Adipocyte (in vitro differentiated cells): ENCODE results near the gene RUNX1.
A peak's percentile ranks its signal among the peaks of the same experiment; 100 is the strongest.

Experiments
- DNase-seq: peaks from one replicate; pipeline ENCODE4 v3.0.0-alpha.2; 2015; ENCODE audit warnings: low read depth
- H3K27me3 ChIP-seq: replicated peaks from 2 replicates; pipeline ENCODE4 v1.7.0; 2013; ENCODE audit warnings: mild to moderate bottlenecking, low read length, moderate library complexity; ENCODE audit not compliant: control insufficient read depth, insufficient read depth
- H3K36me3 ChIP-seq: 2 replicates; pipeline ENCODE4 v1.7.0; 2013; ENCODE audit warnings: low read length, mild to moderate bottlenecking, moderate library complexity; ENCODE audit not compliant: control insufficient read depth, insufficient read depth, severe bottlenecking
- H3K4me1 ChIP-seq: 2 replicates; pipeline ENCODE4 v1.7.0; 2013; ENCODE audit warnings: mild to moderate bottlenecking, low read length, moderate library complexity; ENCODE audit not compliant: control insufficient read depth, insufficient read depth
- H3K4me3 ChIP-seq: 2 replicates; pipeline ENCODE4 v1.7.0; 2013; ENCODE audit warnings: mild to moderate bottlenecking, low read length, moderate library complexity
- H3K9ac ChIP-seq: 2 replicates; pipeline ENCODE4 v1.7.0; 2013; ENCODE audit warnings: mild to moderate bottlenecking, low read length, moderate library complexity
- H3K9me3 ChIP-seq: 2 replicates; pipeline ENCODE4 v1.7.0; 2013; ENCODE audit warnings: mild to moderate bottlenecking, low read length, moderate library complexity; ENCODE audit not compliant: control insufficient read depth

The RUNX1 gene

GRCh38 chr21:34779860-34780259 is 269.2 kb downstream of the RUNX1 start:
- Histone ChIP-seq H3K4me1 (no peaks in the 10 kb centered on the region), H3K9me3 (no peaks in the 10 kb centered on the region), H3K36me3 (no peaks in the 10 kb centered on the region), H3K4me3 (no peak overlapping the region), H3K9ac (no peak overlapping the region), H3K27me3 (no peaks in the 10 kb centered on the region)
- DNase-seq: no peak

- H3K4me3 ChIP-seq: no peak overlapping the region
- H3K9me3 ChIP-seq: no peaks in the 10 kb centered on the region
- no peak for DNase-seq
- no peak overlapping the region for H3K9ac ChIP-seq
- no peaks in the 10 kb centered on the region for H3K36me3 ChIP-seq
- no peaks in the 10 kb centered on the region for H3K27me3 ChIP-seq
- peaks cover 7% of the 10 kb centered on the region for H3K4me1 ChIP-seq
Observed at GRCh38 chr21:34775793-34776192, 273.3 kb downstream of the RUNX1 start.

GRCh38 chr21:34774750-34775149 is 274.4 kb downstream of the RUNX1 start:
- no peaks in the 10 kb centered on the region for H3K9me3 ChIP-seq
- H3K36me3 ChIP-seq: no peaks in the 10 kb centered on the region
- peaks cover 7% of the 10 kb centered on the region for H3K4me1 ChIP-seq
- DNase-seq: no peak
- H3K4me3 ChIP-seq: no peak overlapping the region
- H3K9ac ChIP-seq: no peak overlapping the region
- H3K27me3 ChIP-seq: no peaks in the 10 kb centered on the region

- peak; percentile 80 for DNase-seq
- no peaks in the 10 kb centered on the region for H3K36me3 ChIP-seq
Observed at GRCh38 chr21:34771512-34772028, 277.5 kb downstream of the RUNX1 start.

GRCh38 chr21:34770576-34770975 is 278.5 kb downstream of the RUNX1 start:
- Histone ChIP-seq H3K4me3 (no peak overlapping the region), H3K9ac (no peak overlapping the region), H3K9me3 (no peaks in the 10 kb centered on the region), H3K4me1 (peaks cover 7% of the 10 kb centered on the region), H3K27me3 (no peaks in the 10 kb centered on the region), H3K36me3 (no peaks in the 10 kb centered on the region)
- DNase-seq: no peak

More at GRCh38 chr21:34771512-34772028, 277.5 kb downstream of the RUNX1 start:
- Histone ChIP-seq H3K9me3 (no peaks in the 10 kb centered on the region), H3K9ac (no peak overlapping the region), H3K27me3 (no peaks in the 10 kb centered on the region), H3K4me3 (no peak overlapping the region), H3K4me1 (peaks cover 7% of the 10 kb centered on the region)

- Histone ChIP-seq H3K27me3 (no peaks in the 10 kb centered on the region), H3K4me3 (no peak overlapping the region)
- no peak for DNase-seq
Observed at GRCh38 chr21:34768326-34768725, 280.8 kb downstream of the RUNX1 start.

GRCh38 chr21:34766862-34767261 is 282.2 kb downstream of the RUNX1 start:
- H3K36me3 ChIP-seq: no peaks in the 10 kb centered on the region
- H3K4me3 ChIP-seq: no peak overlapping the region
- DNase-seq: no peak
- no peaks in the 10 kb centered on the region for H3K27me3 ChIP-seq
- H3K9me3 ChIP-seq: no peaks in the 10 kb centered on the region
- peaks cover 6% of the 10 kb centered on the region for H3K4me1 ChIP-seq
- no peak overlapping the region for H3K9ac ChIP-seq

More at GRCh38 chr21:34768326-34768725, 280.8 kb downstream of the RUNX1 start:
- H3K9me3 ChIP-seq: no peaks in the 10 kb centered on the region
- H3K4me1 ChIP-seq: peaks cover 7% of the 10 kb centered on the region
- H3K36me3 ChIP-seq: no peaks in the 10 kb centered on the region
- H3K9ac ChIP-seq: no peak overlapping the region

- Histone ChIP-seq H3K4me3 (no peak overlapping the region), H3K36me3 (no peaks in the 10 kb centered on the region), H3K9ac (no peak overlapping the region), H3K27me3 (no peaks in the 10 kb centered on the region), H3K9me3 (no peaks in the 10 kb centered on the region), H3K4me1 (no peaks in the 10 kb centered on the region)
- no peak for DNase-seq
Observed at GRCh38 chr21:34765619-34766018, 283.5 kb downstream of the RUNX1 start.

- H3K9ac ChIP-seq: no peak overlapping the region
- no peaks in the 10 kb centered on the region for H3K27me3 ChIP-seq
- no peak for DNase-seq
- no peaks in the 10 kb centered on the region for H3K9me3 ChIP-seq
- H3K36me3 ChIP-seq: no peaks in the 10 kb centered on the region
- H3K4me1 ChIP-seq: no peaks in the 10 kb centered on the region
- no peak overlapping the region for H3K4me3 ChIP-seq
Observed at GRCh38 chr21:34764715-34765284, 284.3 kb downstream of the RUNX1 start.

- no peaks in the 10 kb centered on the region for H3K27me3 ChIP-seq
- no peaks in the 10 kb centered on the region for H3K9me3 ChIP-seq
- H3K36me3 ChIP-seq: no peaks in the 10 kb centered on the region
- peak; percentile 29 for DNase-seq
- H3K4me1 ChIP-seq: no peaks in the 10 kb centered on the region
- H3K9ac ChIP-seq: no peak overlapping the region
- no peak overlapping the region for H3K4me3 ChIP-seq
Observed at GRCh38 chr21:34762786-34763185, 286.3 kb downstream of the RUNX1 start.

- Histone ChIP-seq H3K4me1 (no peaks in the 10 kb centered on the region), H3K4me3 (no peak overlapping the region), H3K9me3 (no peaks in the 10 kb centered on the region), H3K27me3 (no peaks in the 10 kb centered on the region), H3K36me3 (no peaks in the 10 kb centered on the region), H3K9ac (no peak overlapping the region)
- no peak for DNase-seq
Observed at GRCh38 chr21:34761758-34762330, 287.3 kb downstream of the RUNX1 start.
